HG02571 (cell line): Measurements from ENCODE around the gene EMD.
"Not testable (repeated sequence)": the region's sequence is repeated elsewhere in the genome, so short reads cannot be mapped to it uniquely, and the experiment has no call there.

ENCODE experiments used
- ATAC-seq: cut with Tn5 transposase; IDR thresholded peaks from one replicate; pipeline ENCODE4 v1.9.1; 2021; ENCODE audit warnings: mild to moderate bottlenecking, moderate library complexity; ENCODE audit not compliant: unreplicated experiment

Gene EMD

GRCh38 chrX:154378799-154379568, at the start of gene EMD:
TSS of gene EMD (plus strand) at chrX:154379295. CDS start at chrX:154379485, 190 bp downstream.
- ATAC-seq = peak; percentile 75

- no peak for ATAC-seq
Observed at GRCh38 chrX:154332561-154332960, 46.5 kb upstream of the EMD start.

GRCh38 chrX:154333116-154333515, 46.0 kb upstream of the EMD start:
- no peak for ATAC-seq

DNA sequence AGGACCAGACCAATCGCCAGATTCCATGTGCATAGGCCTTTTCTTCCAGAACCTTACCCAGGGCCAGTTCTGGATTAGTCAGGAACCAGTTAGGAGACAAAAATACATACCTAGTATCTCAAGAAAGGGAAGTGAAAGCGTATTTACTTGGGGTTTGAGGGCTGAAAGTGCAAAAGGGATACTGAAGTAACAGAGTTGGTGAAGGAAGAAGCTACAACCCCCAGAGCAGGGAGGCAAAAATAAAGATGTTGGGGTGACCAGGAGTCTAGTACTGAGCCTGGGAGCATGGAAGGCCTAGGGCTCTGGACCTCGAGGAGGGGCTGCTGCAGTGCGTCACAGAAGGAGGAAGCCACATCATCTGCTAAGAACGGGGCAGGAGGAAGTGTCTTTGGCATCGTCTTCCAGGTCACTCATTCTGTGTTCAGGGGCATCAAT, 45.2 kb upstream of the EMD start:
- no peak for ATAC-seq

DNA sequence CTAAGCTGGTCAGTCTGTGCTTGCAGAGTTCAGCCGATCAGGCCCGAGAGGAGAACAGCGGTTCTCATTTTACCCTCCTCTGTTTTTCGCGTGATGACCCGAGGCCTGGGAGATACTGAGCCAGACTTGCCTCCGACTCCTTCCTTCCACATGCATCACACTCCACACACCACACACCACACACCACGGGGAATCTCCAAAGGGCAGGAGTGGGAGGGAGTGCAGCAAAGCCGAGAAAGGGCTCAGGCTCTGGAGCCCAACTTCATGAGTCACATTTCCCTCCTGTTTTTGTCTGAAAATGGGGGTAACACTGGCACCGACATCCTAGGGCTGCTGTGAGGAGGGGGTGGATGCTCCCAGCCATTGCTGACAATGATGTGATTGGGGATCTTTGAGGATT, 44.6 kb upstream of the EMD start:
- no peak for ATAC-seq

GRCh38 chrX:154341399-154342298, 37.4 kb upstream of the EMD start:
- ATAC-seq = peak; percentile 70

DNA sequence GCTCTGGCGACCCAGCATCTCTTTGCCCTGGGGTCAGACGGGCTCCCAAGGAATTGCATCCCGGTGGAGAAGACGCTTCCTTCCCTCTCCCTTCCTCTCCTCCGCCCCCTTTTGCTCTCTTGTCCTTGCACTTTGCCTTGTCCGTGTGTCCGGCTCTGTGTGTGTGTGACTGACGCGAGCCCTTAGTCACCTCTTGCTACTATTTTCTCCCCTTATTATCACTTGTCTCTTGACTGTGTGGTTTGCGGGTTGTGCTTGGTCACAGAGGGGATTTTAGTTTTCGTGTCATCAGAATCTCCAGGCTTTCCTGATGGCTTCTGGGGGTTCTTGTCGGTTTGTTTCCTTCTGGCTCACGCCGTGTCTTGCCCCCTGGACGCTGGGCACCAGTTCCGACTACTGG, 36.0 kb upstream of the EMD start:
- ATAC-seq = not testable (repeated sequence)

DNA sequence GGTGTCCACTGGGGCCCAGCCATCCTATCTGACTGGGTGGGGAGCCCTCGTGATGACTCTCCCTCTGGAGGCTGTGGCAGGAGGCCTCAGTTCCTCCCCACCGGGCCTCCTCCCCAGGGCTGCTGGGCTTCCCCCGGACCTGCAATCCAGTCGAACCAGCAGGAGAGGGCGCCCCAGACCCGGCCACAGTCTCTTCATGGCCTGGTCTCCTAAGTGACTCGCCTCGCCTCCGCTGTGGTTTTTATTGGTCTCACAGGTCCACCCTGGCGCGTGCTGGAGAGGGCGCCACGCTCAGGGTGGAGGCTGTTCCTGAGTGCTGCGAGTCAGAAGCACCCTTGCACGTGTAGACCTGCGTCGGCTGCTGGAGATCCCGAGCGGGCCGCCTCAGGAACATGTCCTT, 35.5 kb upstream of the EMD start:
- ATAC-seq = not testable (repeated sequence)

DNA sequence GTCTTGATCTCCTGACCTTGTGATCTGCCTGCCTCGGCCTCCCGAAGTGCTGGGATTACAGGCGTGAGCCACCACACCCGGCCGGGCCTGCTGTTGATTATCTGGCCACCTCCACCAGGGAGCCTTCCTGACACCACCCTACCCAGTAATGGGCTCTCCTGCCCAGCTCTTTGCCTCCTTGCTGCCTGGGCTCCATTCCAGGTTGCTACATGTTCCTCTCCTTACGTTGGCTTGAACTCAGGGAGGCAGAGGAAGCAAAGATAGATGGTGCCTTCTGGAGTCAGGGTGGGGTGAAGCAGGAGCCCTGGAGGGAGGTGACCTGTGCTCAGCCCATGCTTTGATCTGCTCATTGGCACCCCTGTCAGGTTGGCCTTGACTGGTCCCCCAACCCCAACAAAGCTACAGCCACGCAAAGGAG, 31.0 kb upstream of the EMD start:
- no peak for ATAC-seq

- ATAC-seq = no peak
Observed at GRCh38 chrX:154348646-154349358, 30.3 kb upstream of the EMD start.

- ATAC-seq = no peak
Observed at GRCh38 chrX:154349359-154349935, 29.6 kb upstream of the EMD start.

DNA sequence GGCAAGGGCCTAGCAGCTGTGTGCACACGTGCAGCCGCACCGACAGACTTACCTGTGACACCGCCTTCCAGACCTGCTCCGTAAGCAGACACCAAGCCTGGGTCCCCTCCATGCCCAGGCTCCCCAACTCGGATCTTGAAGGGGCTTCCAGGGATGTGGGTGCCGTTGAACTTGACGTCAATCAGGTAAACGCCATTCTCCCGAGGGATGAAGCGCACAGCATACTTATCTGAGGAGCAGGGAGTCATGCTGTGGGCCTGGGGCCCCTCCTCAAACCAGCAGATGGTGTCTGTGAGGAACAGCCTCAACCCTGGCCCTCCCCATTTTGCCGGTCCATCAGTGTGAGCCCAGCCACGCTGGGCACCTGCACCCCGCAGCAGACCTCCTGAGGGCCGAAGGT, 29.1 kb upstream of the EMD start:
- ATAC-seq = no peak

DNA sequence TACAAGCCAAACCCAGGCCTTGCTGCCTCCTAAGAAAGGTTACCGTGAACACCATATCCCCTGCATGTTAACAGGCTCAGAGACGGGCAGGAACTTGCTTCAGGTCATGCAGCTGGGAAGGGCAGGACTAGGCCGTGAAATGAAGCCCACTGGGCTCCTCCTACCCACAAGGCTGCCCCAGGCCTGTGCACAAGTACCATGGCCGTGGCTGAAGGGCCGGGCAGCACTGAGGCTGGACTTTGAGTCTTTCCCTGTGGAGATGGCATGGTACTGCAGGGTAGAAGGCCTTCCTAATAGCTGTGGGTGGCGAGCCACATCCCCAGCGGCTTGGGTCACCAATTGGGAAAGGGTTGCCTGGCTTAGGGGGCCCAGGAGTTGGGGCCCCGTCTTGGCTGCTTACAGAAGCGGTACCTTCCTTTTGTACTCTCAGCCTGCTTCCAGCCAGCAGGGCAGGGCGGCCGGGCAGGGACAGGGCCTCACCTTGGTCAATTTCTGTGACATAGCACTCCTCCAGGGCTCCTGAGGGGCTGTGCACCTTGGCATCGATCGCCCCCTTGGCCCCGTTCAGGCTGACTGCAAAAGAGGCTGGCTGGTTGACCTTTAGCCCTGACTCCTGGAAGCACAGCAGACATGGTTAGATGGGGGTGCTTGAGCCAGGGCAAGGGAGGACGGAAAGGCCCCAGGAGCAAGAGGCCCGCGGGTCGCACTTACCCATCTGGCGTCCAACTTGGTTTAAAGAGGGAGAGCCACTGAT, 28.5 kb upstream of the EMD start:
- ATAC-seq = no peak

- ATAC-seq = no peak
Observed at GRCh38 chrX:154351183-154352011, 27.7 kb upstream of the EMD start.

DNA sequence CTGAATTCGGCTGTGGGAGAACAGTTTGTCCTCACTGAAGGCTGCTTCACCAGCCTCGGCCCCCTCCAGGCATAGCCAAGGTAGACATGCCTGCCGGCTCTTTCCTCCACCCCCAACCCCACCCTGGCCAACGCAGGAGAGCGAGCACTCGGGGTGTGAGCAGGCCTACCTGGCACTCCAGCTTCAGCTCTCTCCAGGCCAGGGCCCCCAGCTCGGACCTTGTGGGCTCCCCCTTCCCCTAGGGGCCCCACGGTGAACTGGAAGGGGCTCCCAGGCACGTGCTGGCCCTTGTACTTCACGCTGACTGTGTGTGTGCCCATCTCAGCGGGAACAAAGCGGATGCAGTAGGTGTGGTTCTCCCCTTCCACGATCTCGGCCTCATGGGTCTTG, 27.1 kb upstream of the EMD start:
- no peak for ATAC-seq

GRCh38 chrX:154352466-154352865, 26.6 kb upstream of the EMD start:
- ATAC-seq = no peak

GRCh38 chrX:154353172-154353843, 25.8 kb upstream of the EMD start:
- ATAC-seq = no peak

GRCh38 chrX:154354013-154354412, 25.1 kb upstream of the EMD start:
- no peak for ATAC-seq

- no peak for ATAC-seq
Observed at GRCh38 chrX:154354516-154354915, 24.6 kb upstream of the EMD start.
